GM20431 (cell line): ENCODE measurements around the gene EPB41L3.
"Not testable (repeated sequence)": the region's sequence is repeated elsewhere in the genome, so short reads cannot be mapped to it uniquely, and the experiment has no call there.

Experiments used
- in situ Hi-C: fragments of 300-500 bp; cut with MseI, MboI; formaldehyde crosslinking; loops from one replicate; pipeline ENCODE4 v1.15.0; 2020; ENCODE audit warnings: low sequenced_read_pairs; ENCODE audit not compliant: unreplicated experiment

Gene EPB41L3

GRCh38 chr18:5503740-5504139 lies 40.1 kb downstream of the EPB41L3 start:
- in situ Hi-C loops = no loop called here

- in situ Hi-C loops = no loop called here
Measured at GRCh38 chr18:5500158-5500939, 43.4 kb downstream of the EPB41L3 start.

GRCh38 chr18:5498452-5498851 lies 45.3 kb downstream of the EPB41L3 start:
- in situ Hi-C loops = no loop called here

- in situ Hi-C loops = no loop called here
Measured at GRCh38 chr18:5496305-5496704, 47.5 kb downstream of the EPB41L3 start.

GRCh38 chr18:5490753-5491480 lies 52.9 kb downstream of the EPB41L3 start:
- in situ Hi-C loops = no loop called here

- in situ Hi-C loops = no loop called here
Measured at GRCh38 chr18:5488844-5489243, 55.0 kb downstream of the EPB41L3 start.

- in situ Hi-C loops = not testable (repeated sequence)
Measured at GRCh38 chr18:5488044-5488443, 55.8 kb downstream of the EPB41L3 start.

- in situ Hi-C loops = no loop called here
Measured at GRCh38 chr18:5484526-5484925, 59.3 kb downstream of the EPB41L3 start.

- in situ Hi-C loops = no loop called here
Measured at GRCh38 chr18:5481621-5482020, 62.2 kb downstream of the EPB41L3 start.

GRCh38 chr18:5478261-5478660 lies 65.5 kb downstream of the EPB41L3 start:
- in situ Hi-C loops = no loop called here

- in situ Hi-C loops = no loop called here
Measured at GRCh38 chr18:5476961-5477800, 66.6 kb downstream of the EPB41L3 start.

- in situ Hi-C loops = no loop called here
Measured at GRCh38 chr18:5475267-5475666, 68.5 kb downstream of the EPB41L3 start.

GRCh38 chr18:5469340-5469739 lies 74.5 kb downstream of the EPB41L3 start:
- in situ Hi-C loops = no loop called here

GRCh38 chr18:5468394-5468793 lies 75.4 kb downstream of the EPB41L3 start:
- in situ Hi-C loops = no loop called here

GRCh38 chr18:5467671-5468070 lies 76.1 kb downstream of the EPB41L3 start:
- in situ Hi-C loops = no loop called here

- in situ Hi-C loops = no loop called here
Measured at GRCh38 chr18:5466256-5466655, 77.5 kb downstream of the EPB41L3 start.

- in situ Hi-C loops = no loop called here
Measured at GRCh38 chr18:5464251-5464650, 79.5 kb downstream of the EPB41L3 start.

GRCh38 chr18:5463831-5464230 lies 80.0 kb downstream of the EPB41L3 start:
- in situ Hi-C loops = no loop called here

GRCh38 chr18:5463390-5463789 lies 80.4 kb downstream of the EPB41L3 start:
- in situ Hi-C loops = no loop called here

GRCh38 chr18:5462227-5462626 lies 81.6 kb downstream of the EPB41L3 start:
- in situ Hi-C loops = no loop called here

GRCh38 chr18:5461041-5461440 lies 82.8 kb downstream of the EPB41L3 start:
- in situ Hi-C loops = no loop called here
